H54 (cell line): ENCODE data around the gene NTN5.
"Not testable (repeated sequence)": the region's sequence is repeated elsewhere in the genome, so short reads cannot be mapped to it uniquely, and the experiment has no call there.

Source experiments
- DNase-seq: peaks from one replicate; pipeline ENCODE4 v3.0.0; 2011; ENCODE audit warnings: low spot score, mixed read lengths; ENCODE audit not compliant: insufficient read length
- FAIRE-seq: peaks from 3 replicates; lab custom pipeline; 2011; peaks lifted over from hg19 to GRCh38; lab: Jason Lieb, UNC
- POLR2A ChIP-seq: IDR thresholded peaks from 2 replicates; pipeline ENCODE4 v1.6.1; 2011; ENCODE audit warnings: low read depth, mild to moderate bottlenecking, low read length

The NTN5 gene

GRCh38 chr19:48713041-48713863 is 40.4 kb upstream of the NTN5 start:
- FAIRE-seq (no peak), DNase-seq (no peak)
- TF ChIP-seq POLR2A = no peak

DNA sequence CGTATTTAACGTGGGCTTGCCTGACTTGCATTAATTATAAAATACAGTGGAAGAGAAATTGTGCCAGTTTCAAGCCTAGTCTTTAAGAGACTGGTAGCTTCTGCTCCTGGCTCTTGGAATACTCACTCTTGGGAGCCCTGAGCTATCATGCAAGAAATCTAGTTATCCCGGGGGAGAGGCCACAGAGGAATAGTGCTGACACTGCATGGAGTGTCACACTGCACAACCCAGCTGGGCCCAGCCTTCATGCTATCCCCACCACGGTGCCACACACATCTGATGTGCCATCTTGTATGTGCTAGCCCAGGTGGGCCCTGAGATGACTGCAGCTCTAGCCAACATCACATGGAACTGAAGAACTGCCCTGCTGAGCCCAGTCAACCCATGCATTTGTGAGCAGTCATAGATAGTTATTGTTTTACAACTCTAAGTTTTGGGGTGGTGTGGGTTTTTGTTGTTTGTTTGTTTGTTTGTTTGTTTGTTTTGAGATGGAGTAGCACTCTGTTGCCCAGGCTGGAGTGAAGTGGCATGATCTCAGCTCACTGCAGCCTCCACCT is 38.4 kb upstream of the NTN5 start:
- no peak for TF ChIP-seq POLR2A
- DNase-seq = no peak
- FAIRE-seq = no peak

GRCh38 chr19:48708471-48708870 is 35.7 kb upstream of the NTN5 start:
- no peak for TF ChIP-seq POLR2A
- FAIRE-seq = no peak
- DNase-seq = no peak

DNA sequence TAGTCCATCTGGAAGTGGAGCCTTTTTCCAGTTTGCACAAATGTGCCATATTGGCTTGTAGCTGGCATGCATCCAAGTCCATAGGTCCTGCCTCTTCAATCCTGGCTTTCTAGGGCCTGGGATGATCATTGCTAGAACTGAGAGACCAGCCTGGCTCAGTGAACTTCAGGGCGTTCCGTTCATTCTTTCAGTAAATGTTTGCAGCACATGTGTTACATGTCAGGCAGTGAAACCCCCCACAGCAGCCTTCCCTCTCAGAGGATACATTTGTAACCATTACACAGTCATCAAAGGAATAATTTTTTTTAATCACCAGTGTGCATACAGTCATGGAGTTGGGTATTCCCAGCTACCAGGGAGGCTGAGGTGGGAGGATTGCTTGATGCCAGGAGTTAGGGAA is 32.6 kb upstream of the NTN5 start:
- TF ChIP-seq POLR2A = no peak
- no peak for FAIRE-seq
- DNase-seq = no peak

GRCh38 chr19:48703316-48703715 is 30.5 kb upstream of the NTN5 start:
- TF ChIP-seq POLR2A = no peak
- no peak for FAIRE-seq

GRCh38 chr19:48702701-48703100 is 29.9 kb upstream of the NTN5 start:
- FAIRE-seq (no peak), DNase-seq (no peak)
- no peak for TF ChIP-seq POLR2A

More at GRCh38 chr19:48703316-48703715, 30.5 kb upstream of the NTN5 start:
- DNase-seq = no peak

- FAIRE-seq (peak; percentile 83), DNase-seq (peak; percentile 65)
- no peak for TF ChIP-seq POLR2A
Observed at GRCh38 chr19:48698046-48698445, 25.2 kb upstream of the NTN5 start.

- FAIRE-seq = no peak
- TF ChIP-seq POLR2A = no peak
- no peak for DNase-seq
Observed at GRCh38 chr19:48696353-48697010, 23.7 kb upstream of the NTN5 start.

GRCh38 chr19:48695743-48696352 is 23.0 kb upstream of the NTN5 start, which contains the start of gene FUT2:
Gene FUT2, plus strand, starts transcription at chr19:48695971. Its CDS starts 6,986 bp downstream, at chr19:48702957.
- FAIRE-seq = no peak
- no peak for TF ChIP-seq POLR2A
- no peak for DNase-seq

- not testable (repeated sequence) for FAIRE-seq, DNase-seq
Observed at GRCh38 chr19:48693629-48694028, 20.8 kb upstream of the NTN5 start.

- DNase-seq (no peak), FAIRE-seq (no peak)
- TF ChIP-seq POLR2A = no peak
Observed at GRCh38 chr19:48689449-48689848, 16.6 kb upstream of the NTN5 start.

DNA sequence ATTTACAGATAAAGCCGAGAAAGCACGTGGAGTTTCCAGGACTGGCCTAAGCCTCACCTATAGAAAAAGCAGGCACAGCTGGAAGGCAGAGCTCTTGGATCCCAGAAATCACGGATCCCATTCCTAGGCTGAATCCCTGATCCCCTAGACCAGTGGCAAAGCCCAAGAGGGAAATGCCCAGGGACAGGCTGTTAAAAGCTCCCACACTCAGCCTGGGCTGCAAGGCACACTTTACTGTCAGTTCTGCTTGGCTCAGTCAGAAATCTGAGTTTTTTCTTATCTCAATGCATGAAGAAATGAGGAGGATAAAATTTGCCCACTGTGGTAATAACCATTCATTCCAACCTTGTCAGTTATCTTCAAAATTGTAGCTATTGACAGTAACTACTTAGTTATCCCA is 15.0 kb upstream of the NTN5 start:
- TF ChIP-seq POLR2A = no peak
- no peak for DNase-seq
- FAIRE-seq = no peak

GRCh38 chr19:48686637-48687036 is 13.8 kb upstream of the NTN5 start:
- DNase-seq, FAIRE-seq: not testable (repeated sequence)

- no peak for TF ChIP-seq POLR2A
- FAIRE-seq (no peak), DNase-seq (no peak)
Observed at GRCh38 chr19:48686088-48686487, 13.3 kb upstream of the NTN5 start.
